Vagina (tissue), 2 donors: ENCODE data around the gene BGN.

Source experiments
- CTCF ChIP-seq, 3 experiments: fragments of 450-650 bp in 2 of 3; fragments of 200-600 bp in 1 of 3; sonication (generic) in 1 of 3; IDR thresholded peaks; one replicate each; pipeline ENCODE4 v1.5.1; 2017 to 2019; ENCODE audit warnings: antibody characterized with exemption in 3 of 3, mild to moderate bottlenecking in 2 of 3, moderate library complexity in 2 of 3
- POLR2A ChIP-seq, 2 donors: fragments of 450-650 bp; IDR thresholded peaks; one replicate each; pipeline ENCODE4 v1.6.1; 2017; ENCODE audit warnings: antibody characterized with exemption in 2 of 2, mild to moderate bottlenecking in 2 of 2, moderate library complexity in 2 of 2
- POLR2AphosphoS5 ChIP-seq, 2 donors: sonication (generic); formaldehyde crosslinking; IDR thresholded peaks; one replicate each; pipeline ENCODE4 v1.9.0; 2017; ENCODE audit warnings: antibody characterized with exemption in 2 of 2, mild to moderate bottlenecking in 2 of 2, low read depth in 1 of 2; ENCODE audit not compliant: insufficient read depth in 1 of 2

GRCh38 chrX:153547195-153547594, 52.4 kb downstream of the BGN start:
- no peak for TF ChIP-seq CTCF (IDR thresholded peaks at IDR 0.05)
- TF ChIP-seq POLR2A (IDR thresholded peaks at IDR 0.05), result no peak
- TF ChIP-seq POLR2AphosphoS5 (IDR thresholded peaks at IDR 0.05; ENCODE audit: insufficient read depth in 1 of 2, low read depth in 1 of 2), result no peak
